GM12878 (cell line): Measurements from ENCODE around the gene WDR64.

Experiments
- CHD2 ChIP-seq: IDR thresholded peaks from 2 replicates; pipeline ENCODE4 v1.6.1; 2011; ENCODE audit warnings: low read depth, low read length, improper control_type of control experiment, borderline replicate concordance
- CTCF ChIP-seq, 3 experiments: IDR thresholded peaks in 2 of 3; conservative IDR thresholded peaks in 1 of 3; 2 replicates each; pipeline ENCODE4 v1.5.1; 2011; ENCODE audit warnings: low read depth in 3 of 3, low read length in 3 of 3, mild to moderate bottlenecking in 3 of 3, control low read depth in 2 of 3, moderate library complexity in 2 of 3, inconsistent platforms in 1 of 3, mixed read lengths in 1 of 3; ENCODE audit not compliant: control insufficient read depth in 2 of 3, insufficient read depth in 1 of 3; ENCODE audit errors: extremely low read depth in 1 of 3
- EGR1 ChIP-seq, 2 experiments: IDR thresholded peaks; 1 replicate in 1 of 2; 2 replicates in 1 of 2; pipeline ENCODE4 v1.6.1; 2011 to 2012; ENCODE audit warnings: low read depth in 2 of 2, low read length in 2 of 2, borderline replicate concordance in 1 of 2, mild to moderate bottlenecking in 1 of 2, moderate library complexity in 1 of 2
- EP300 ChIP-seq, 2 experiments: fragments of 150-350 bp in 1 of 2; IDR thresholded peaks; 2 replicates each; pipeline ENCODE4 v1.6.1; 2011 to 2012; ENCODE audit warnings: low read depth in 2 of 2, low read length in 2 of 2, borderline replicate concordance in 1 of 2, improper control_type of control experiment in 1 of 2, inconsistent platforms in 1 of 2; ENCODE audit not compliant: control insufficient read depth in 1 of 2
- FOS ChIP-seq: IDR thresholded peaks from 3 replicates; pipeline ENCODE4 v1.6.1; 2011; ENCODE audit warnings: borderline replicate concordance; ENCODE audit not compliant: insufficient read length; ENCODE audit errors: extremely low read depth
- HDAC2 ChIP-seq: fragments of 200-600 bp; sonication (generic); IDR thresholded peaks from 2 replicates; pipeline ENCODE4 v1.6.1; 2017
- JUNB ChIP-seq: IDR thresholded peaks from 2 replicates; pipeline ENCODE4 v1.6.1; 2016; ENCODE audit warnings: antibody characterized with exemption, mild to moderate bottlenecking
- MAX ChIP-seq: IDR thresholded peaks from 2 replicates; pipeline ENCODE4 v1.6.1; 2012; ENCODE audit warnings: low read depth, low read length, improper control_type of control experiment
- MEF2A ChIP-seq: IDR thresholded peaks from 2 replicates; pipeline ENCODE4 v1.6.1; 2011; ENCODE audit warnings: low read depth, mild to moderate bottlenecking, low read length, moderate library complexity; ENCODE audit not compliant: insufficient read depth
- POLR2A ChIP-seq: IDR thresholded peaks from 2 replicates; pipeline ENCODE4 v1.6.1; 2011; ENCODE audit warnings: low read depth, mild to moderate bottlenecking, low read length
- SP1 ChIP-seq: IDR thresholded peaks from one replicate; pipeline ENCODE4 v1.6.1; 2011; ENCODE audit warnings: low read depth, low read length
- YY1 ChIP-seq: IDR thresholded peaks from 2 replicates; pipeline ENCODE4 v1.6.1; 2011; ENCODE audit warnings: low read depth, mild to moderate bottlenecking, low read length

- no peak for TF ChIP-seq HDAC2
- TF ChIP-seq MAX: no peak
- no peak for TF ChIP-seq MEF2A
- no peak for TF ChIP-seq POLR2A
- TF ChIP-seq JUNB: no peak
- no peak for TF ChIP-seq CHD2
- no peak for TF ChIP-seq YY1
- no peak for TF ChIP-seq CTCF (IDR thresholded peaks at IDR 0.05 in 2 of 3, conservative IDR thresholded peaks at IDR 0.05 in 1 of 3; ENCODE audit: control insufficient read depth in 2 of 3, extremely low read depth in 1 of 3, insufficient read depth in 1 of 3, low read depth in 3 of 3, low read length in 3 of 3)
- no peak for TF ChIP-seq EGR1 (IDR thresholded peaks at IDR 0.05; ENCODE audit: borderline replicate concordance in 1 of 2, low read depth in 2 of 2, low read length in 2 of 2)
- TF ChIP-seq SP1: no peak
- no peak for TF ChIP-seq EP300 (IDR thresholded peaks at IDR 0.05; ENCODE audit: borderline replicate concordance in 1 of 2, control insufficient read depth in 1 of 2, low read depth in 2 of 2, low read length in 2 of 2)
- no peak for TF ChIP-seq FOS
These were observed 124.8 kb downstream of the WDR64 start for GRCh38 chr1:241776911-241777310.
